ENCODE results near the gene RALGPS2.

- TF ChIP-seq, protein P1, sequence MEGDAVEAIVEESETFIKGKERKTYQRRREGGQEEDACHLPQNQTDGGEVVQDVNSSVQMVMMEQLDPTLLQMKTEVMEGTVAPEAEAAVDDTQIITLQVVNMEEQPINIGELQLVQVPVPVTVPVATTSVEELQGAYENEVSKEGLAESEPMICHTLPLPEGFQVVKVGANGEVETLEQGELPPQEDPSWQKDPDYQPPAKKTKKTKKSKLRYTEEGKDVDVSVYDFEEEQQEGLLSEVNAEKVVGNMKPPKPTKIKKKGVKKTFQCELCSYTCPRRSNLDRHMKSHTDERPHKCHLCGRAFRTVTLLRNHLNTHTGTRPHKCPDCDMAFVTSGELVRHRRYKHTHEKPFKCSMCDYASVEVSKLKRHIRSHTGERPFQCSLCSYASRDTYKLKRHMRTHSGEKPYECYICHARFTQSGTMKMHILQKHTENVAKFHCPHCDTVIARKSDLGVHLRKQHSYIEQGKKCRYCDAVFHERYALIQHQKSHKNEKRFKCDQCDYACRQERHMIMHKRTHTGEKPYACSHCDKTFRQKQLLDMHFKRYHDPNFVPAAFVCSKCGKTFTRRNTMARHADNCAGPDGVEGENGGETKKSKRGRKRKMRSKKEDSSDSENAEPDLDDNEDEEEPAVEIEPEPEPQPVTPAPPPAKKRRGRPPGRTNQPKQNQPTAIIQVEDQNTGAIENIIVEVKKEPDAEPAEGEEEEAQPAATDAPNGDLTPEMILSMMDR (conservative IDR thresholded peaks at IDR 0.05; ENCODE audit: low read depth, low read length) = no peak
- no peak for TF ChIP-seq EZH2 (IDR thresholded peaks at IDR 0.05; ENCODE audit: low read length, unreplicated experiment)
- no peak for TF ChIP-seq EZH2phosphoT487 (IDR thresholded peaks at IDR 0.05; ENCODE audit: borderline replicate concordance, low read length)
Measured at GRCh38 chr1:178946855-178947676, 222.0 kb downstream of the RALGPS2 start.

Measured in PC-3 (cell line).